HG03139 (cell line): ENCODE data around the gene TOGARAM1.

Experiments
- ATAC-seq: cut with Tn5 transposase; IDR thresholded peaks from one replicate; pipeline ENCODE4 v1.9.1; 2021; ENCODE audit not compliant: unreplicated experiment

The TOGARAM1 gene

DNA sequence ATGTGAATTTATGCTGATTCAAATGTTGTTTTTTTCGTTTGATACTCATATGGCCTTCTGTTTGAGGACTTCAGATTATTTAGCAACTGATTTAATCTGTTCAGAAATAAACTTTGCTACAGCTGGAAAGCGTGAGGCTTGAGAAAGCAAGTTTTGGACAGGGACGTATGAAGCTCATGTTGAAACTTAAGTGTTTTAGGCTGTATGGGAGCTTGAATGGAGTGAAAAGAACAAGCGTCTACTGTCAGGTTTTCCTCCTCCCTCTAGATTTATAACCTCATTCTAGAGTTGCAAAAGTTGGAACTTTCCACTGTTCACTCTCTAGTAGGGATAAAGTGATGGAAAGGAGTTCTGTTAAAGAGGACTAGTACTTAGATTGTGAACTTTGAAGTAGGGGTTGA, 123.0 kb downstream of the TOGARAM1 start:
- no peak for ATAC-seq

DNA sequence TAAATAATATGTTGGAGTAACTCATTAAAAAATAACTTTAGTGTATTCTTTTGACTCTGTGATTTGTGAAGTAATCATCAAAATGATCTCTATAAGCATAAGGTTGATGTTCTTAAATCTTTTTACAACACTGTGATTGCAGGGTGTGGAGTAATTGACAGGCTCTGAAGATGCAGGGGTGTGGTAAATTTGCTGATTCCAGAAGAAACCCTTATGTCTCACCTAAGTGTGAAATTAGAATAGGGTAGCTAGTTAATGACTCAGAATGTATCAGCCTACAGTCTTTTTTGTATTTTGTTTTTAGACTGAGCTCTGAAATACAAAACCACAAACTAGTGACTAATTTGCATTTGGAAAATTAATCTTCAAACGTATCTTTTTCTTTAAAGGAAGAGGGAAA, 127.8 kb downstream of the TOGARAM1 start:
- ATAC-seq, result no peak

DNA sequence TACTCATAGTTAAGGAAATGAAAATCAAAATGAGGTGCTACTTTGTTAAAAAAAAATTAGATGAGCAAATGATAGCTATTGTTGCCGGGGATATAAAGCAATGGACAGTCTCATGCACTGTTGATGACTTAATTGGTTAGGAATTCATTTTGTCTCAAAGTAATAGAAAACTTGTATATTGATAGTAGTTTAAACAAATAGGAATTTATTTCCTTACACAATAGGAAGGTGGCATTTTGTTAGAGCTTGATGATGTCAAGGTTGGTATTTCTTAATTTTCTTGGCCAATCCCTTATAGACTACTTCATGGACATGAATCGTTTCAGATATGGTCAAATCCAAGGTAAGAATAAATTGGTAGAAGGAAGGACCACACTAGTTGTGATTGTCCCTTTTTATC, 129.7 kb downstream of the TOGARAM1 start:
- no peak for ATAC-seq

DNA sequence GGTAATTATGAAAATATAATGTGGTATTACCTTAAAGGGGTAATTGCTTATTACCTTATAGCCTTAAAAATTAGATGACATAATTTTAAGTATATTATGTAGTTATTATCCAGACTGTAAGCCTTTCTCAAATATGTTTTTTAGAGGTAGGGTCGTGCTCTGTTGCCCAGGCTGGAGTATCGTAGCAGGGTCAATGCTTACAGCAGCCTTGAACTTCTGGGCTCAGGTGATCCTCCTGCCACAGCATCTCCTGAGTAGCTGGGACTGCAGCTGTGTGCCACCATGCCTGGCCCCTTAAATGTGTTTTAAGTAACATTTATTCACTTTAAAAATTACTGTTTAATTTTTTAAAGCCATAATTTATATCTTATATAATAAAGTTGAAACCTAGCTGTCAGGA, 132.3 kb downstream of the TOGARAM1 start:
- ATAC-seq, result no peak

DNA sequence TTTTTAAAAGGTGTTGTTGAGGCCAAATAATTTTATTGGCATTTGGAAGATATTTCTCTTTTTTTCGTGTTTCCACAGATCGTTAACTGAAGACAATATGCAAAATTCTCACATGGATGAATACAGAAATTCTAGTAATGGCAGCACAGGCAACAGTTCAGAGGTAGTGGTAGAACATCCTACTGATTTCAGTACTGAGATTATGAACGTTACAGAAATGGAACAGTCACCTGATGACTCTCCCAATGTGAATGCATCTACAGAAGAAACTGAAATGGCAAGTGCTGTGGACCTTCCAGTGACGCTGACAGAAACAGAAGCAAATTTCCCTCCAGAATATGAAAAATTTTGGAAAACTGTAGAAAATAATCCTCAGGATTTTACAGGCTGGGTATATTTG, 133.2 kb downstream of the TOGARAM1 start:
- no peak for ATAC-seq

DNA sequence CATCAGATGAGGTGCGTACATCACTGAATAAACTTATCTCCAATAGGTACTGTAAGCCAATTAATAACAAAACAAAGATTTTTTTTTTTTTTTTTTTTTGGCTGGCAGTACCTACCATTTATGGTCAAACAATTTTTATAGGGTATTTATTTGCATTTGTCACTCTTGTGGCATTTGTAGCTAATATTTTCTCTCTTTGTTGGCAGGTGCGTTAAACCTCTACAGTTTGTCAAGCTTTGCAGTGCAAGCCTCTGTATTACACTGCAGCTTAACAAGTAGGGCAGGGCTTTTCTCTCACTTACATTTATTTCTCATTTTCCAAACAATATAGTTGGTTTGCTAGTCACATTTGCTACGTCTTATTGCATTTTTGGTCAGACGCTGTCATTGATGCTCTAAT, 134.2 kb downstream of the TOGARAM1 start:
- no peak for ATAC-seq

GRCh38 chr14:45103806-45104205, 141.8 kb downstream of the TOGARAM1 start:
- no peak for ATAC-seq

- no peak for ATAC-seq
Measured at GRCh38 chr14:45104561-45104960, 142.6 kb downstream of the TOGARAM1 start.

DNA sequence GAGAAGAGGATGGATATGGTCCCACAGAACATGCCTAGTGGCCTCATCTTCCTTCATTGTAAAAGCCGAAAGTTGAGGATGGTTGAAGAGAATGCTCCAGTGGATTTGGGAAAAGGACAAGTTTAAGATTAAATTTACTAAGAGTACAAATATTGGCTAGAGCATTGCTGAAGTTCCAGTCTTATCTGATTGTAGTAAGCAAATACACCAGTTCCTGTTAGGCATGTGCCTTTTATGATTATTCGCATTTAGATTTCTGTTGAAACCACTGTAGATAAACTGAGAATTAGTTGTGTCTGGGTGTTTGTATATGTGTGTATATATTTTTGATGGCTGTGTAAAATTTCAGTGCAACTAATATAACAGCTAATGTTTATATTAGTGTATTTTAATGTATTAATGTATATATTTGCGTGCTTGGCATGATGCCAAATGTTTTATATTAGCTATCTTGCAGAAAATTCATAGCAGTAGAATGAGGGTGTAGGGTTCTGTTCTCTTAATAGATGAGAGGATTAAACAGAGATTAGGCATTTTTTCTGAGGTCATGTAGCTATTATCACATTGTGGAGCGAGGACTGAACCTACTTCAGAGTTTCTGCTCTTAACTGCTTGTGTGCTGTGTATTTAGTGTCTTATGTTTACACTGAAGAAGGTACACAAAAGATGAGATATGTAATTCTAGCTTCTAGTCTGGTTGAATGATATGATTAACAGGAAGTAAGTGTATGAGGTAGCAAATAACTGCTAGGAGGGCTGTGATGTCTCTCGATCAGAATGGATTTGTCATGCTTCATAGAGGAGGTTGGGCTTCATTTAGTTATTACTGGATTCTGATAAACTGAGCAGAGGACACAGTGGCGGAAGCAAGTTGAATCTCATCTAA, 151.1 kb downstream of the TOGARAM1 start:
- ATAC-seq, result no peak

- ATAC-seq, result no peak
Measured at GRCh38 chr14:45114327-45114726, 152.3 kb downstream of the TOGARAM1 start.

DNA sequence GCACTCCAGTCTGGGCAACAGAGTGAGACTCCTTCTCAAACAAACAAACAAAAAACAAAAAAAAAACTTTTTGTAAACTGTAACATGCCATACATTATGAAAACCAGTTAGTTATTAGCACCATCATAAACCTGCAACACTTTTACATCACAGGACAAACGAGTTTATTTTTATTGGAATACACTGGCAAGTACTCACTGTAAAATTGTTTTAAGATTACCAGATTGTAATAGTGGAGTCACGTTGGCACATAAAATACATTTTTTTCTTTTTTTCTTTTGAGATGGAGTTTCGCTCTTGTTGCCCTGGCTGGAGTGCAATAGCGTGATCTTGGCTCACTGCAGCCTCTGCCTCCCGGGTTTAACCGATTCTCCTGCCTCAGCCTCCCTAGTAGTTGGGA, 156.6 kb downstream of the TOGARAM1 start:
- no peak for ATAC-seq

- no peak for ATAC-seq
Measured at GRCh38 chr14:45120096-45120495, 158.1 kb downstream of the TOGARAM1 start.

DNA sequence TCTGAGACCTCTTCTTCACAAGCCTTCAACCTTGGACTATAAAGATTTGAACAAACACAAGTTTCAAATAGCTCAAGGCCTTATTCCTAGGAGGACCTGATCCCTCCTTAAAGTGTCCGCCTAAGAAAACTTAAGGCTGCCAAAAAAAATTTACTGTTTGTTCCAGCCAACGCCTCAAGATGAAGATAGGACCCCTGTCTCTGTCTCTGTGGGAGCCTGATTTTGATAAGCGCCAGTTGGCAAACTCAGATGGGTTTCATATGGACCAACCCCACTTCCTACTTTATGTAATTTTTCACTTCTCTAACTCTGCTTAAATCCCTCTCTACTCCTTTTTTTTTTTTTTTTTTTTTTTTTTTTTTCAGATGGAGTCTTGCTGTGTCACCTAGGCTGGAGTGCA, 161.3 kb downstream of the TOGARAM1 start:
- no peak for ATAC-seq
